H9 (cell line): Measurements from ENCODE around the gene MRPS18B. TPM values are rescaled to one million over a fixed set of nuclear protein-coding genes. Genes with fewer than 3 reads are reported as not detected.

ENCODE experiments used
- DNase-seq: peaks from one replicate; pipeline ENCODE4 v3.0.0-alpha.2; 2017
- H2AFZ ChIP-seq: one replicate; pipeline ENCODE4 v1.6.1; 2013; ENCODE audit warnings: mild to moderate bottlenecking, low read length, control low read depth, moderate library complexity
- H2AK5ac ChIP-seq: 2 replicates; pipeline ENCODE4 v1.6.1; 2013; ENCODE audit warnings: low read length, control low read depth, mixed read lengths; ENCODE audit not compliant: insufficient read length
- H2BK120ac ChIP-seq: one replicate; pipeline ENCODE4 v1.6.1; 2013; ENCODE audit warnings: low read depth, mild to moderate bottlenecking, low read length, control low read depth, inconsistent platforms; ENCODE audit not compliant: poor library complexity, severe bottlenecking
- H2BK12ac ChIP-seq: 2 replicates; pipeline ENCODE4 v1.6.1; 2013; ENCODE audit warnings: low read length, control low read depth, mixed read lengths, low read depth; ENCODE audit not compliant: insufficient read length
- H2BK15ac ChIP-seq: 2 replicates; pipeline ENCODE4 v1.6.1; 2013; ENCODE audit warnings: low read depth, low read length, control low read depth
- H2BK20ac ChIP-seq: one replicate; pipeline ENCODE4 v1.6.1; 2013; ENCODE audit warnings: low read depth, mild to moderate bottlenecking, low read length, control low read depth, inconsistent platforms; ENCODE audit not compliant: poor library complexity, severe bottlenecking
- H2BK5ac ChIP-seq: 2 replicates; pipeline ENCODE4 v1.6.1; 2013; ENCODE audit warnings: low read length, control low read depth, mixed read lengths; ENCODE audit not compliant: insufficient read length
- H3K14ac ChIP-seq: 2 replicates; pipeline ENCODE4 v1.6.1; 2013; ENCODE audit warnings: low read length, control low read depth; ENCODE audit not compliant: insufficient read depth
- H3K18ac ChIP-seq: 2 replicates; pipeline ENCODE4 v1.6.1; 2013; ENCODE audit warnings: low read depth, mild to moderate bottlenecking, mixed read lengths, low read length, control low read depth; ENCODE audit not compliant: insufficient read length
- H3K23ac ChIP-seq: 2 replicates; pipeline ENCODE4 v1.6.1; 2013; ENCODE audit warnings: low read length, control low read depth, mixed read lengths, low read depth; ENCODE audit not compliant: insufficient read length
- H3K23me2 ChIP-seq: 2 replicates; pipeline ENCODE4 v1.6.1; 2013; ENCODE audit warnings: low read depth, mild to moderate bottlenecking, mixed read lengths, low read length, control low read depth; ENCODE audit not compliant: insufficient read length, poor library complexity, severe bottlenecking
- H3K27ac ChIP-seq: 2 replicates; pipeline ENCODE4 v1.5.1; 2013; ENCODE audit warnings: low read length, control low read depth, mixed read lengths, low read depth; ENCODE audit not compliant: insufficient read length
- H3K27me3 ChIP-seq: 2 replicates; pipeline ENCODE4 v1.6.1; 2013; ENCODE audit warnings: low read length, control low read depth, inconsistent platforms; ENCODE audit not compliant: insufficient read depth
- H3K4ac ChIP-seq: 2 replicates; pipeline ENCODE4 v1.6.1; 2013; ENCODE audit warnings: low read depth, mild to moderate bottlenecking, control low read depth, inconsistent platforms, low read length, moderate library complexity
- H3K4me1 ChIP-seq: 2 replicates; pipeline ENCODE4 v1.6.1; 2013; ENCODE audit warnings: low read length, control low read depth, inconsistent platforms; ENCODE audit not compliant: insufficient read depth
- H3K4me2 ChIP-seq: 2 replicates; pipeline ENCODE4 v1.6.1; 2013; ENCODE audit warnings: low read length, control low read depth, mixed read lengths; ENCODE audit not compliant: insufficient read length, insufficient read depth
- H3K56ac ChIP-seq: 2 replicates; pipeline ENCODE4 v1.6.1; 2013; ENCODE audit warnings: low read depth, mild to moderate bottlenecking, mixed read lengths, low read length, control low read depth; ENCODE audit not compliant: insufficient read length
- H3K79me1 ChIP-seq: 2 replicates; pipeline ENCODE4 v1.6.1; 2013; ENCODE audit warnings: low read depth, mild to moderate bottlenecking, moderate library complexity, low read length, control low read depth, inconsistent platforms; ENCODE audit not compliant: insufficient read depth, poor library complexity, severe bottlenecking
- H3K79me2 ChIP-seq: 2 replicates; pipeline ENCODE4 v1.6.1; 2013; ENCODE audit warnings: low read length, control low read depth, inconsistent platforms; ENCODE audit not compliant: insufficient read depth
- H3K9ac ChIP-seq: 2 replicates; pipeline ENCODE4 v1.6.1; 2013; ENCODE audit warnings: low read length, control low read depth, mixed read lengths; ENCODE audit not compliant: insufficient read length; ENCODE audit errors: extremely low read depth
- H3K9me3 ChIP-seq: one replicate; pipeline ENCODE4 v1.6.1; 2013; ENCODE audit warnings: low read depth, low read length, inconsistent platforms; ENCODE audit not compliant: control insufficient read depth
- H3T11ph ChIP-seq: one replicate; pipeline ENCODE4 v1.6.1; 2013; ENCODE audit warnings: mild to moderate bottlenecking, low read length, control low read depth, inconsistent platforms
- H4K20me1 ChIP-seq: one replicate; pipeline ENCODE4 v1.6.1; 2013; ENCODE audit not compliant: control insufficient read depth, insufficient read length, insufficient read depth
- H4K5ac ChIP-seq: 2 replicates; pipeline ENCODE4 v1.6.1; 2013; ENCODE audit warnings: low read depth, mild to moderate bottlenecking, mixed read lengths, low read length, control low read depth; ENCODE audit not compliant: insufficient read length
- H4K8ac ChIP-seq: replicated peaks from 2 replicates; pipeline ENCODE4 v1.6.1; 2013; ENCODE audit warnings: low read length, control low read depth, mixed read lengths, low read depth; ENCODE audit not compliant: insufficient read length
- H4K91ac ChIP-seq: 2 replicates; pipeline ENCODE4 v1.6.1; 2013; ENCODE audit warnings: low read depth, mild to moderate bottlenecking, moderate library complexity, mixed read lengths, low read length, control low read depth; ENCODE audit not compliant: insufficient read length
- H3K27ac Mint-ChIP-seq, 3 experiments: 2 replicates in 2 of 3; 3 replicates in 1 of 3; pipeline ENCODE4 v1.8.0; 2020 to 2021; ENCODE audit warnings: mixed read lengths in 3 of 3, mild to moderate bottlenecking in 1 of 3, moderate library complexity in 1 of 3
- H3K27me3 Mint-ChIP-seq: 2 replicates; pipeline ENCODE4 v1.8.0; 2021; ENCODE audit warnings: low read depth, mild to moderate bottlenecking, moderate library complexity, mixed read lengths
- H3K36me3 Mint-ChIP-seq, 3 experiments: 2 replicates in 2 of 3; 3 replicates in 1 of 3; pipeline ENCODE4 v1.8.0; 2020 to 2021; ENCODE audit warnings: low read depth in 3 of 3, mixed read lengths in 3 of 3; ENCODE audit not compliant: insufficient read depth in 1 of 3
- H3K4me1 Mint-ChIP-seq, 2 experiments: 2 replicates each; pipeline ENCODE4 v1.8.0; 2020; ENCODE audit warnings: mixed read lengths in 2 of 2
- H3K4me3 Mint-ChIP-seq, 2 experiments: 2 replicates in 1 of 2; 3 replicates in 1 of 2; pipeline ENCODE4 v1.8.0; 2020 to 2021; ENCODE audit warnings: mild to moderate bottlenecking in 2 of 2, mixed read lengths in 2 of 2, moderate library complexity in 1 of 2
- H3K9me3 Mint-ChIP-seq, 2 experiments: 2 replicates in 1 of 2; 3 replicates in 1 of 2; pipeline ENCODE4 v1.8.0; 2020; ENCODE audit warnings: mild to moderate bottlenecking in 2 of 2, mixed read lengths in 2 of 2, moderate library complexity in 1 of 2
- total RNA-seq: library from RNA; stranded (reverse); gene quantifications from 2 replicates; pipeline ENCODE4 v1.2.1, GENCODE V29; 2021
- TF ChIP-seq, protein P1 (sequence below): fragments of 200-600 bp; sonication (generic); conservative IDR thresholded peaks from 3 replicates; pipeline ENCODE4 v1.8.0; 2021; ENCODE audit warnings: antibody characterized with exemption, mild to moderate bottlenecking

Gene MRPS18B
- total RNA-seq, 1 experiment from 2014 or later, result 54.0 TPM

DNA sequence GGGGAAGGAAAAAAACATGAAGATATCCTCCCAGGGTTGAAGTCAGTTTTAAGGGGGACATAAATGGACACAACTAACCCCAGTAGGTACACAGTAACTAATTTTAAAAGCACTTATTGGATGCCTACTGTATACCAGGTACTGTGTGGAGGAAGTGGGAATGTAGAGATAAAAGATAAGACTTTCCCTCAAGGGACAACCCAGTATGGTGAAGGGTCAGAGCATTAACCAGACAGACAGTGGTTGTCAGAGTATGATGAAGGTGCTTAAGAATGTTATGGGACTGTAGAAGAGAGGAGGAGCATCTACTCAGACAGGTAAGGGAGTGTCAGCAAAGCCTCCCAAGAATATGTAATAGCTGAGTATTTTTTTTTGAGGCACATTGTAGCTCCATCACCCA, 45.5 kb upstream of the MRPS18B start:
- H4K20me1 ChIP-seq, result no peaks in the 10 kb centered on the region
- no peak overlapping the region for H3K23ac ChIP-seq
- peak overlapping the region; percentile 98 for H3K9ac ChIP-seq
- peak overlapping the region; percentile 99 for H3K4me3 Mint-ChIP-seq
- TF ChIP-seq, protein P1, sequence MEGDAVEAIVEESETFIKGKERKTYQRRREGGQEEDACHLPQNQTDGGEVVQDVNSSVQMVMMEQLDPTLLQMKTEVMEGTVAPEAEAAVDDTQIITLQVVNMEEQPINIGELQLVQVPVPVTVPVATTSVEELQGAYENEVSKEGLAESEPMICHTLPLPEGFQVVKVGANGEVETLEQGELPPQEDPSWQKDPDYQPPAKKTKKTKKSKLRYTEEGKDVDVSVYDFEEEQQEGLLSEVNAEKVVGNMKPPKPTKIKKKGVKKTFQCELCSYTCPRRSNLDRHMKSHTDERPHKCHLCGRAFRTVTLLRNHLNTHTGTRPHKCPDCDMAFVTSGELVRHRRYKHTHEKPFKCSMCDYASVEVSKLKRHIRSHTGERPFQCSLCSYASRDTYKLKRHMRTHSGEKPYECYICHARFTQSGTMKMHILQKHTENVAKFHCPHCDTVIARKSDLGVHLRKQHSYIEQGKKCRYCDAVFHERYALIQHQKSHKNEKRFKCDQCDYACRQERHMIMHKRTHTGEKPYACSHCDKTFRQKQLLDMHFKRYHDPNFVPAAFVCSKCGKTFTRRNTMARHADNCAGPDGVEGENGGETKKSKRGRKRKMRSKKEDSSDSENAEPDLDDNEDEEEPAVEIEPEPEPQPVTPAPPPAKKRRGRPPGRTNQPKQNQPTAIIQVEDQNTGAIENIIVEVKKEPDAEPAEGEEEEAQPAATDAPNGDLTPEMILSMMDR, result no peak
- H3K4me2 ChIP-seq, result peak overlapping the region; percentile 84
- H3K9me3 ChIP-seq, result no peaks in the 10 kb centered on the region
- H4K8ac ChIP-seq, result no peak overlapping the region
- H2BK20ac ChIP-seq, result no peak overlapping the region
- no peak for DNase-seq
- no peak overlapping the region for H3T11ph ChIP-seq
- no peak overlapping the region for H2BK15ac ChIP-seq
- H2BK120ac ChIP-seq, result no peak overlapping the region
- no peak overlapping the region for H3K27ac ChIP-seq
- no peak overlapping the region for H4K91ac ChIP-seq
- no peaks in the 10 kb centered on the region for H3K4me1 ChIP-seq
- peaks cover 28% of the 10 kb centered on the region; the same call in 1 of the 2 replicates for H3K79me2 ChIP-seq
- H3K4ac ChIP-seq, result no peak overlapping the region
- no peak overlapping the region for H2BK12ac ChIP-seq
- peaks cover 6% of the 10 kb centered on the region for H3K23me2 ChIP-seq
- H3K18ac ChIP-seq, result no peak overlapping the region
- H3K27ac Mint-ChIP-seq, result no peak overlapping the region; a peak in 1 of 7 replicates
- peaks cover 8 to 16% (median 13%) of the 10 kb centered on the region in 3 experiments for H3K36me3 Mint-ChIP-seq
- H3K27me3 ChIP-seq, result no peaks in the 10 kb centered on the region
- no peak overlapping the region for H2AK5ac ChIP-seq
- peaks cover 17% of the 10 kb centered on the region for H3K79me1 ChIP-seq
- H3K56ac ChIP-seq, result no peak overlapping the region
- peaks cover 10% of the 10 kb centered on the region for H3K27me3 Mint-ChIP-seq
- no peak overlapping the region for H4K5ac ChIP-seq
- peaks cover 26 to 28% of the 10 kb centered on the region in 2 experiments for H3K4me1 Mint-ChIP-seq
- H3K14ac ChIP-seq, result no peak overlapping the region
- no peak overlapping the region for H2AFZ ChIP-seq
- H3K9me3 Mint-ChIP-seq, result no peaks in the 10 kb centered on the region; a peak in 1 of 5 replicates
- H2BK5ac ChIP-seq, result no peak overlapping the region
